GM18502 (cell line): ENCODE results near the gene CEP250.
A peak's percentile ranks its signal among the peaks of the same experiment; 100 is the strongest.
"Not testable (repeated sequence)": the region's sequence is repeated elsewhere in the genome, so short reads cannot be mapped to it uniquely, and the experiment has no call there.

ENCODE experiments used
- ATAC-seq: cut with Tn5 transposase; IDR thresholded peaks from one replicate; pipeline ENCODE4 v1.9.1; 2021; ENCODE audit warnings: mild to moderate bottlenecking; ENCODE audit not compliant: unreplicated experiment, poor library complexity

Gene CEP250

GRCh38 chr20:35517767-35518166 lies 62.4 kb downstream of the CEP250 start:
- not testable (repeated sequence) for ATAC-seq

GRCh38 chr20:35518955-35519354 lies 63.6 kb downstream of the CEP250 start:
- ATAC-seq, result no peak

GRCh38 chr20:35523298-35523888 lies 68.0 kb downstream of the CEP250 start:
- no peak for ATAC-seq

GRCh38 chr20:35525639-35526038 lies 70.2 kb downstream of the CEP250 start:
- ATAC-seq, result no peak

- no peak for ATAC-seq
These were observed 71.8 kb downstream of the CEP250 start for GRCh38 chr20:35527122-35527769.

- no peak for ATAC-seq
These were observed 74.2 kb downstream of the CEP250 start, which contains the start of gene C20orf173 for GRCh38 chr20:35529552-35529951. TSS of gene C20orf173 (minus strand) at chr20:35529652. CDS start at chr20:35529373, 279 bp downstream.

- ATAC-seq, result no peak
These were observed 84.4 kb downstream of the CEP250 start for GRCh38 chr20:35539756-35540212.

- no peak for ATAC-seq
These were observed 85.9 kb downstream of the CEP250 start for GRCh38 chr20:35541118-35541782.

GRCh38 chr20:35541783-35542662 lies 86.6 kb downstream of the CEP250 start, which contains the start of gene ERGIC3:
TSS of gene ERGIC3 (plus strand) at chr20:35542078. CDS start at chr20:35542098, 20 bp downstream.
- ATAC-seq, result peak; percentile 96

- no peak for ATAC-seq
These were observed 87.6 kb downstream of the CEP250 start for GRCh38 chr20:35542990-35543389.

GRCh38 chr20:35544436-35544835 lies 89.0 kb downstream of the CEP250 start:
- ATAC-seq, result no peak

- not testable (repeated sequence) for ATAC-seq
These were observed 89.5 kb downstream of the CEP250 start for GRCh38 chr20:35544941-35545340.

- ATAC-seq, result no peak
These were observed 90.7 kb downstream of the CEP250 start for GRCh38 chr20:35546127-35546526.

GRCh38 chr20:35547329-35547728 lies 91.9 kb downstream of the CEP250 start:
- no peak for ATAC-seq

GRCh38 chr20:35551503-35551902 lies 96.1 kb downstream of the CEP250 start:
- no peak for ATAC-seq

GRCh38 chr20:35552914-35553313 lies 97.5 kb downstream of the CEP250 start:
- no peak for ATAC-seq

GRCh38 chr20:35555461-35555860 lies 100.1 kb downstream of the CEP250 start:
- ATAC-seq, result not testable (repeated sequence)

GRCh38 chr20:35555951-35556645 lies 100.7 kb downstream of the CEP250 start:
- no peak for ATAC-seq

- no peak for ATAC-seq
These were observed 101.5 kb downstream of the CEP250 start for GRCh38 chr20:35556871-35557270.

- no peak for ATAC-seq
These were observed 103.1 kb downstream of the CEP250 start for GRCh38 chr20:35558451-35558850.
